H1 (cell line): ENCODE results near the gene ADH4. TPM values are rescaled to one million over a fixed set of nuclear protein-coding genes. Genes with fewer than 3 reads are reported as not detected.

Experiments
- CTCF ChIA-PET: fragments of 300-600 bp; sonication (Branson Sonifier 250); formaldehyde crosslinking; loops from one replicate; lab custom pipeline; 2021; ENCODE audit not compliant: partially characterized antibody; lab: Charles Lee
- POLR2A ChIA-PET: fragments of 300-600 bp; sonication (Branson Sonifier 250); formaldehyde crosslinking; loops from one replicate; lab custom pipeline; 2021; ENCODE audit warnings: inconsistent platforms; ENCODE audit not compliant: partially characterized antibody; lab: Charles Lee
- DNase-seq, 2 experiments: peaks; one replicate each; pipeline versions ENCODE4 v3.0.0 to v3.0.0-alpha.2; 2010 to 2022; ENCODE audit warnings: low spot score in 2 of 2, low read depth in 1 of 2, mixed read lengths in 1 of 2
- FAIRE-seq: peaks from 2 replicates; lab custom pipeline; 2011; peaks lifted over from hg19 to GRCh38; lab: Jason Lieb, UNC
- H2AFZ ChIP-seq: 2 replicates; pipeline ENCODE4 v1.8.1; 2012; ENCODE audit warnings: low read length, inconsistent platforms
- H2AK5ac ChIP-seq: 2 replicates; pipeline ENCODE4 v1.6.1; 2013; ENCODE audit warnings: low read depth, low read length
- H2BK120ac ChIP-seq: replicated peaks from 2 replicates; pipeline ENCODE3; 2013; ENCODE audit warnings: low read depth, low read length, inconsistent platforms
- H2BK12ac ChIP-seq: 2 replicates; pipeline ENCODE4 v1.6.1; 2013; ENCODE audit warnings: low read depth, low read length
- H2BK15ac ChIP-seq: 2 replicates; pipeline ENCODE4 v1.6.1; 2013; ENCODE audit warnings: low read length
- H2BK20ac ChIP-seq: 2 replicates; pipeline ENCODE4 v1.6.1; 2013; ENCODE audit warnings: low read length
- H2BK5ac ChIP-seq: 2 replicates; pipeline ENCODE4 v1.6.1; 2013; ENCODE audit warnings: low read depth, low read length
- H3K14ac ChIP-seq: 2 replicates; pipeline ENCODE4 v1.6.1; 2013; ENCODE audit warnings: inconsistent platforms; ENCODE audit not compliant: insufficient read length
- H3K18ac ChIP-seq: 2 replicates; pipeline ENCODE4 v1.6.1; 2013; ENCODE audit warnings: low read length; ENCODE audit errors: extremely low read depth
- H3K23ac ChIP-seq: 2 replicates; pipeline ENCODE4 v1.6.1; 2013; ENCODE audit warnings: inconsistent platforms; ENCODE audit not compliant: insufficient read length
- H3K23me2 ChIP-seq: 2 replicates; pipeline ENCODE4 v1.6.1; 2013; ENCODE audit warnings: low read depth, low read length
- H3K27ac ChIP-seq: 2 replicates; pipeline ENCODE4 v1.6.1; 2011; ENCODE audit warnings: low read depth, low read length, inconsistent platforms
- H3K27me3 ChIP-seq, 4 experiments: replicated peaks in 1 of 4; 1 replicate in 1 of 4; 2 replicates in 3 of 4; pipeline versions ENCODE4 v1.6.1 to v1.8.1; 2011 to 2013; ENCODE audit warnings: low read length in 3 of 4, mild to moderate bottlenecking in 3 of 4, inconsistent platforms in 2 of 4, mixed read lengths in 2 of 4, moderate library complexity in 1 of 4; ENCODE audit not compliant: control insufficient read depth in 3 of 4, insufficient read depth in 3 of 4; ENCODE audit errors: extremely low read depth in 1 of 4
- H3K36me3 ChIP-seq, 4 experiments: 2 replicates each; pipeline versions ENCODE4 v1.6.1 to v1.8.1; 2011 to 2013; ENCODE audit warnings: mild to moderate bottlenecking in 4 of 4, low read length in 3 of 4, moderate library complexity in 2 of 4, control low read depth in 1 of 4, inconsistent platforms in 1 of 4; ENCODE audit not compliant: insufficient read depth in 4 of 4, control insufficient read depth in 2 of 4
- H3K4ac ChIP-seq: replicated peaks from 2 replicates; pipeline ENCODE3; 2013; ENCODE audit warnings: low read length, low read depth, mixed read lengths, inconsistent platforms; ENCODE audit not compliant: insufficient read length
- H3K4me1 ChIP-seq, 4 experiments: replicated peaks in 1 of 4; 1 replicate in 1 of 4; 2 replicates in 3 of 4; pipeline versions ENCODE4 v1.6.1 to v1.8.1; 2011 to 2013; ENCODE audit warnings: low read length in 3 of 4, inconsistent platforms in 2 of 4, mixed read lengths in 1 of 4; ENCODE audit not compliant: insufficient read depth in 4 of 4, control insufficient read depth in 3 of 4
- H3K4me2 ChIP-seq, 2 experiments: 2 replicates each; pipeline versions ENCODE4 v1.6.1 to v1.8.1; 2011 to 2013; ENCODE audit warnings: low read depth in 2 of 2, low read length in 2 of 2, control low read depth in 1 of 2, inconsistent platforms in 1 of 2, mild to moderate bottlenecking in 1 of 2; ENCODE audit not compliant: insufficient read depth in 1 of 2
- H3K4me3 ChIP-seq, 4 experiments: fragments of 200-600, 300-600 bp in 1 of 4; sonication (generic), shearing (Covaris generic), sonication (Bioruptor Twin) in 1 of 4; 2 replicates each; pipeline versions ENCODE4 v1.5.1 to v1.8.1; 2011 to 2016; ENCODE audit warnings: low read length in 4 of 4, low read depth in 3 of 4, control low read depth in 2 of 4, inconsistent platforms in 2 of 4, mild to moderate bottlenecking in 2 of 4, mixed read lengths in 1 of 4, moderate library complexity in 1 of 4; ENCODE audit not compliant: insufficient read depth in 2 of 4; ENCODE audit errors: extremely low read depth in 1 of 4
- H3K56ac ChIP-seq: replicated peaks from 2 replicates; pipeline ENCODE3; 2013; ENCODE audit warnings: low read depth, mild to moderate bottlenecking, mixed read lengths, low read length, inconsistent platforms; ENCODE audit not compliant: insufficient read length
- H3K79me1 ChIP-seq: 2 replicates; pipeline ENCODE4 v1.6.1; 2013; ENCODE audit warnings: low read depth, low read length, control low read depth
- H3K79me2 ChIP-seq, 2 experiments: 2 replicates each; pipeline versions ENCODE4 v1.6.1 to v1.8.1; 2012 to 2013; ENCODE audit warnings: low read length in 2 of 2, mild to moderate bottlenecking in 2 of 2, inconsistent platforms in 1 of 2; ENCODE audit not compliant: insufficient read depth in 2 of 2, control insufficient read depth in 1 of 2
- H3K9ac ChIP-seq, 4 experiments: replicated peaks in 1 of 4; 1 replicate in 1 of 4; 2 replicates in 3 of 4; pipeline versions ENCODE4 v1.6.1 to v1.8.1; 2011 to 2013; ENCODE audit warnings: low read depth in 3 of 4, low read length in 3 of 4, control low read depth in 2 of 4, mild to moderate bottlenecking in 2 of 4, moderate library complexity in 2 of 4, inconsistent platforms in 1 of 4; ENCODE audit errors: extremely low read depth in 1 of 4
- H3K9me3 ChIP-seq, 2 experiments: 2 replicates each; pipeline versions ENCODE4 v1.6.1 to v1.8.1; 2012 to 2013; ENCODE audit warnings: mild to moderate bottlenecking in 2 of 2, moderate library complexity in 2 of 2, control low read depth in 1 of 2, inconsistent platforms in 1 of 2, low read depth in 1 of 2, low read length in 1 of 2, mixed read lengths in 1 of 2; ENCODE audit not compliant: insufficient read depth in 2 of 2
- H4K20me1 ChIP-seq, 2 experiments: replicated peaks in 1 of 2; 2 replicates each; pipeline versions ENCODE3 to v1.8.1; 2011 to 2013; ENCODE audit warnings: inconsistent platforms in 2 of 2, low read length in 2 of 2, mild to moderate bottlenecking in 1 of 2; ENCODE audit not compliant: insufficient read depth in 2 of 2, control insufficient read depth in 1 of 2
- H4K5ac ChIP-seq: 2 replicates; pipeline ENCODE4 v1.6.1; 2013; ENCODE audit warnings: low read length, low read depth, mixed read lengths, inconsistent platforms; ENCODE audit not compliant: insufficient read length
- H4K8ac ChIP-seq: 2 replicates; pipeline ENCODE4 v1.8.0; 2013; ENCODE audit warnings: mild to moderate bottlenecking, moderate library complexity, low read length, inconsistent platforms; ENCODE audit not compliant: insufficient read depth; ENCODE audit errors: extremely low read depth
- H4K91ac ChIP-seq: replicated peaks from 2 replicates; pipeline ENCODE3; 2013; ENCODE audit warnings: low read length, mixed read lengths, inconsistent platforms; ENCODE audit not compliant: insufficient read length
- ATF2 ChIP-seq: IDR thresholded peaks from 2 replicates; pipeline ENCODE4 v1.6.1; 2012; ENCODE audit warnings: low read length, inconsistent platforms
- WGBS, 2 experiments: shearing (Covaris generic) in 1 of 2; methylation state at CpG; one replicate each; pipeline versions ENCODE4 v1.1.6 to v1.1.7; 2013 to 2015; ENCODE audit warnings: low lambda C conversion rate in 2 of 2, mixed read lengths in 2 of 2, inconsistent platforms in 1 of 2, low coverage in 1 of 2, missing lambda C conversion rate in 1 of 2; ENCODE audit not compliant: insufficient replicate concordance in 2 of 2, insufficient coverage in 1 of 2, insufficient read length in 1 of 2; ENCODE audit errors: extremely low coverage in 1 of 2, missing lambda C conversion rate in 1 of 2; 5-methylcytosine and 5-hydroxymethylcytosine counted together
- polyA plus RNA-seq, 7 experiments: library from polyadenylated mRNA; depleted of rRNA in 3 of 7; stranded (reverse) in 5 of 7; unstranded in 2 of 7; fragments of >200 nt in 5 of 7; fragments of 200-250 nt in 2 of 7; gene quantifications; 1 replicate in 5 of 7; 2 replicates in 1 of 7; 4 replicates in 1 of 7; pipeline versions ENCODE4 v1.2.1 to v1.2.3, GENCODE V29; 2011 to 2013; ENCODE audit warnings: missing spikeins in 2 of 7, mixed read lengths in 2 of 7
- total RNA-seq: library from RNA; stranded (reverse); fragmentation: NEBNext Ultra II Directional; extraction: Animal tissue kit (Norgen Biotek cat#: 25700); gene quantifications from 2 replicates; pipeline ENCODE4 v1.2.1, GENCODE V29; 2021

ADH4 gene
- total and polyA plus RNA-seq, 2 of the 8 experiments (the other 6 are each of a cell fraction or from before 2014, with no cell fraction given) = not detected

GRCh38 chr4:99134586-99134985, 9.5 kb downstream of the ADH4 start:
- Histone ChIP-seq H3K9ac (no peak overlapping the region), H3K4ac (no peak overlapping the region), H3K4me1 (no peaks in the 10 kb centered on the region), H3K4me3 (no peak overlapping the region), H2AFZ (no peak overlapping the region), H3K23ac (no peak overlapping the region), H2BK5ac (no peak overlapping the region), H3K18ac (no peak overlapping the region), H3K27me3 (no peaks in the 10 kb centered on the region; a peak in 1 of 7 replicates), H3K27ac (no peak overlapping the region), H2BK20ac (no peak overlapping the region), H4K20me1 (no peaks in the 10 kb centered on the region), H3K79me1 (no peaks in the 10 kb centered on the region), H3K9me3 (peaks cover 0 to 5% of the 10 kb centered on the region in 2 experiments; a peak in 1 of 4 replicates), H3K79me2 (no peaks in the 10 kb centered on the region), H3K23me2 (no peaks in the 10 kb centered on the region), H2BK15ac (no peak overlapping the region), H4K5ac (no peak overlapping the region), H3K36me3 (no peaks in the 10 kb centered on the region), H3K56ac (no peak overlapping the region), H3K14ac (no peak overlapping the region), H3K4me2 (no peak overlapping the region), H2BK12ac (no peak overlapping the region), H2BK120ac (no peak overlapping the region), H2AK5ac (no peak overlapping the region), H4K91ac (no peak overlapping the region), H4K8ac (no peak overlapping the region)
- no peak for FAIRE-seq
- no peak for TF ChIP-seq ATF2
- CTCF ChIA-PET = interaction anchor here (1.0 kb wide), 2 partner anchors 9 to 271 kb away, joined by 3 read pairs; partner anchors contain the start of gene ADH4
- no peak for DNase-seq
- WGBS, 2 experiments = 95% methylated on average over 3 of the region's 3 CpGs; no CpG with 5 or more reads in 1 of the 2 experiments
- POLR2A ChIA-PET = no interaction called here
